Measurements from ENCODE around the gene TMPRSS9.
"Not testable (repeated sequence)": the region's sequence is repeated elsewhere in the genome, so short reads cannot be mapped to it uniquely, and the experiment has no call there.

Gene TMPRSS9

GRCh38 chr19:2395293-2395829 lies 35.3 kb downstream of the TMPRSS9 start:
- not testable (repeated sequence) for DNase-seq

GRCh38 chr19:2397173-2397572 lies 37.1 kb downstream of the TMPRSS9 start:
- DNase-seq, result not testable (repeated sequence)

- no peak for DNase-seq
Measured at GRCh38 chr19:2398735-2399305, 38.8 kb downstream of the TMPRSS9 start.

DNA sequence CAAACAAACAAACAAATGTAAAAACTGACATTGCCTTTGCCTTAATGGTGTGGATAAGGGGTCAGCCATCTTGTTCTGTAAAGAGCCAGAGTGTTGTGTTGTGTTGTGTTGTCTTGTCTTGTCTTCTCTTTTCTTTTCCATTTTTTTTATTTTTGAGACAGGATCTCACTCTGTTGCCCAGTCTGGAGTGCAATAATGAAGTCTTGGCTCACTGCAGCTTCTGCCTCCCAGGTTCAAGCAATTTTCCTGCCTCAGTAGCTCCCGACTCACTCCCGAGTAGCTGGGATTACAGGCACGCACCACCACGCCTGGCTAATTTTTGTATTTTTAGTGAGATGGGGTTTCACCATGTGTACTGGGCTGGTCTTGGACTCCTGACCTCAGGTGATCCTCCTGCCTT lies 39.5 kb downstream of the TMPRSS9 start:
- no peak for DNase-seq

- no peak for DNase-seq
Measured at GRCh38 chr19:2408247-2408646, 48.2 kb downstream of the TMPRSS9 start.

- DNase-seq, result no peak
Measured at GRCh38 chr19:2409352-2409912, 49.4 kb downstream of the TMPRSS9 start.

DNA sequence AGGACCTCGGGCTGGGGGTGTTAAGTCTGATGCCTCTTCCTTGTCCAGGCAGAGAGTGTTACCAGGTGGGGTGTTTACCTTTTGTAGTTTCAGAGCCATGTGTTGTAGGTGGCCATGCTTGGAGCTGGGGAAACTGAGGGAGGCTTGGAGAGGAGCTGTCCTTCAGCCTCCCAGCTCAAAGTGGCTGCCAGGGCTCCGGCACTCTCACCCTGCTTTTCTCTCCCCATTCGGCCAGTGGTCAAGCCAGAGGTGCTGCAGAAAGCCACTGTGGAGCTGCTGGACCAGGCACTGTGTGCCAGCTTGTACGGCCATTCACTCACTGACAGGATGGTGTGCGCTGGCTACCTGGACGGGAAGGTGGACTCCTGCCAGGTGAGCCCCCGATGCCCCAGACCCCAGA lies 50.0 kb downstream of the TMPRSS9 start:
- DNase-seq, result no peak

DNA sequence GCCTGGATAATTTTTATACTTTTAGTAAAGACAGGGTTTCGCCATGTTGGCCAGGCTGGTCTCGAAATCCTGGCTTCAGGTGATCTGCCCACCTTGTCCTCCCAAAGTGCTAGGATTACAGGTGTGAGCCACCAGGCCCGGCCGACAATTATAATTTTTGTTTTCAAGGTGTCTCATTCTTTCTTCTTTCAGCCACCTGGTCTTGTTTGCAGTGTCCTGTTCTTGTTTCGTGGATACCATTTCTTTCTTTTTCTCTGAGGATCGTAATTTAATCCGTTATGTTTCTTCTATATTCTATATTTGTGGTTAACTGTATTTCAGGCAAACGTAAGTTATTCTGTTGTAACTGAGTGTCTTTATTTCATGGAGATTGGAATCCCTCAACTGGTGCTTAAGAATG lies 51.6 kb downstream of the TMPRSS9 start:
- no peak for DNase-seq

GRCh38 chr19:2412449-2412848 lies 52.4 kb downstream of the TMPRSS9 start:
- DNase-seq, result no peak

GRCh38 chr19:2413159-2413558 lies 53.1 kb downstream of the TMPRSS9 start:
- DNase-seq, result no peak

DNA sequence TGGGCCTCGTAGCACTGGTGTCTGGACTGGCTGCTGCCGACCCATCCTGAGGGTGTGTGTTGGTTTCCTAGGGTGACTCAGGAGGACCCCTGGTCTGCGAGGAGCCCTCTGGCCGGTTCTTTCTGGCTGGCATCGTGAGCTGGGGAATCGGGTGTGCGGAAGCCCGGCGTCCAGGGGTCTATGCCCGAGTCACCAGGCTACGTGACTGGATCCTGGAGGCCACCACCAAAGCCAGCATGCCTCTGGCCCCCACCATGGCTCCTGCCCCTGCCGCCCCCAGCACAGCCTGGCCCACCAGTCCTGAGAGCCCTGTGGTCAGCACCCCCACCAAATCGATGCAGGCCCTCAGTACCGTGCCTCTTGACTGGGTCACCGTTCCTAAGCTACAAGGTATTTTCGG lies 53.6 kb downstream of the TMPRSS9 start:
- DNase-seq, result no peak

DNA sequence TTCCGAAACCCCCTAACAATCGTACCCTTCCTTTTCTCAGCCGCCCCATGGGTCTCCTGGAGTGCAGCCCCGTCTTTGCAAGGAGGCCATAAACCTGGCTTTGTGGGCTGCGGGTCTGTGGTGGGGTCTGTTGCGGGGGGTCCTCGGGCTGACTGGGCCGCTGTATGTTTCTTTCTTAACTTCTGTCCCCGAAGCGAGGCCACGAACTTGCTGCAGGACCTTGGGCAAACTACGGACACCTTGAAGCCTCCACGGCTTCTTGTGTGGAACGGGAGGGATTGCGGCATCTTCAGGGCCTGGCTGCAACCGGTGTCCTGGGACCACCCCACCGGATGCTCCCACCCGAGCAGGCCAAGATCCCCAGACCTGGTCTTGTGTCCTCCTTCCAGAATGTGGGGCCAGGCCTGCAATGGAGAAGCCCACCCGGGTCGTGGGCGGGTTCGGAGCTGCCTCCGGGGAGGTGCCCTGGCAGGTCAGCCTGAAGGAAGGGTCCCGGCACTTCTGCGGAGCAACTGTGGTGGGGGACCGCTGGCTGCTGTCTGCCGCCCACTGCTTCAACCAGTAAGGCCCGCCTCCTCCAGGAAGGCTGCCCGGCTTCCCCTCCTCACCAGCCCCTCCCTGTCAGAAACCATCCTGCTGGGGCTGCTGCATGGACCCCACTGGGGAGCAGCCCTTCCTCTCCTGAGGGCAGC lies 55.4 kb downstream of the TMPRSS9 start:
- DNase-seq, result no peak

DNA sequence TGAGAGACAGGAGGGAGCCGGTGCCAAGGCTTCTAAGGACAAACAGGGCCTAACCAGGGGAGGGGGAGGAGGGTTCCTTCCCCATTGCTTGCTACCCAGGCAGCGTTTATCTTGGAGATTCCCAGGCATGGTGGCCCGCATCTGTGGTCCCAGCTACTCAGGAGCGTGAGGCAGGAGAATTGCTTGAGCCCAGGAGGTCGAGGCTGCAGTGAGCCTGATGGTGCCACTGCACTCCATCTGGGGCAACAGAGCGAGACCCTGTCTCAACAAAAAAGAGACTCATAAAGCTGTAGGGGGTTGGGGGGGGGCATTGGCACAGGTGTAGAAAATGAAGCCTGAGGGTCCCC lies 55.9 kb downstream of the TMPRSS9 start:
- DNase-seq, result no peak

DNA sequence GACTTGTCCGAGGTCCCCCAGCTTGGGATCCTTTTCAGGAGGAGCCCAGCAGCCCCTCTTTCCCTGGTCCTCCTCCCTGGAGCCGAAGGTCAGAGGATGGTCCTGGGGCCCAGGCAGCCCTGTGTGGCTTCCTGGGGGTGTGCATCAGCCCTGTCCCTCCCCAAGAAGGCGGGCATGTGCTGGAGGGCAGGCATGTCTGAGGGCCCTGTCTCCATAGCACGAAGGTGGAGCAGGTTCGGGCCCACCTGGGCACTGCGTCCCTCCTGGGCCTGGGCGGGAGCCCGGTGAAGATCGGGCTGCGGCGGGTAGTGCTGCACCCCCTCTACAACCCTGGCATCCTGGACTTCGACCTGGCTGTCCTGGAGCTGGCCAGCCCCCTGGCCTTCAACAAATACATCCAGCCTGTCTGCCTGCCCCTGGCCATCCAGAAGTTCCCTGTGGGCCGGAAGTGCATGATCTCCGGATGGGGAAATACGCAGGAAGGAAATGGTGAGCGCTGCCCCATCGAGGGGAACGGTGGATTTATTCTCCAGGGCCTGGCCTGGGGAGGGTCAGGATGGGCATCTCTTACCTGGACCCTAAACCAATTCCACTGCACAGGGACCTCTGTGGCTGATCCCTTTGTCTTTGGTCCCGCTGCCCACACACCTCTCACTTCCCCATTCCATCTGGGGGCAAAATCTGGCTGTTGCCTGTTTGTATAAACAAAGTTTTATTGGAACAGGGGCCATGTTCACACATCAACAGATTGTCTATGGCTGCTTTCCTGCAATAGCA lies 56.4 kb downstream of the TMPRSS9 start:
- no peak for DNase-seq

DNA sequence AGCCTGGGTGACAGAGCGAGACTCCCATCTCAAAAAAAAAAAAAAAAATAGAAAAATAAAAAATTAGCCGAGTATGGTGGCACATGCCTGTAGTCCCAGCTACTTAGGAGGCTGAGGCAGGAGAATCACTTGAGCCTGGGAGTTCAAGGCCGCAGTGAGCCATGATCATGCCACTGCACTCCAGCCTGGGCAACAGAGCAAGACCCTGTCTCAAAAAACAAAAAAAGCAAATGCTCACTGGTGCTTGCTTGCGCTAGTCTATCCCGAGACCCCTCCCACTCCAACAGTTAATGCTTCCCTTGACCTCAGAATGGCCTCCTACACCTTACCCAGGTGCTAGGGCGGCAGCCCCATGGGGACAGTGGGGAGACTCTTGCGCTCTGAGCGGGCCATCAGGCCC lies 57.4 kb downstream of the TMPRSS9 start:
- DNase-seq, result not testable (repeated sequence)

- DNase-seq, result no peak
Measured at GRCh38 chr19:2417881-2418406, 57.9 kb downstream of the TMPRSS9 start.

GRCh38 chr19:2419754-2420153 lies 59.7 kb downstream of the TMPRSS9 start:
- no peak for DNase-seq

DNA sequence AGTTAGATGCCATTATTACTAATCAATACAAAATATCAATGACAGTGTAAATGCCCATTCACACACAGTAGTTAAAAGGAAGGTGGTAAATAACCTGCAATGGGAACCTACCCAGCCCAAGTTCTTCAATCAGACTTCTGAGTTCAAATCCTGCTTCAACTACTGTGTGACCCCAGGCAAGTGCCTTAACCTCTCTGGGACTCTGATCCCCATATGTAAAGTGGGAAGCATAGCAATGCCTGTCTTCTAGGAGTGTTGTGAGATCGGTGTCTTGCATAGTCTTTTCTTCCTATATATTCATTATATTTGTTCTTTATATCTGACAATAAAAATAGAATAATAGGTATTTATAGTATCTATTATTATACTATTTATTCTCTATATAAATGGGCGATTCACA lies 60.4 kb downstream of the TMPRSS9 start:
- DNase-seq, result no peak

- DNase-seq, result no peak
Measured at GRCh38 chr19:2421581-2422306, 61.7 kb downstream of the TMPRSS9 start.

DNA sequence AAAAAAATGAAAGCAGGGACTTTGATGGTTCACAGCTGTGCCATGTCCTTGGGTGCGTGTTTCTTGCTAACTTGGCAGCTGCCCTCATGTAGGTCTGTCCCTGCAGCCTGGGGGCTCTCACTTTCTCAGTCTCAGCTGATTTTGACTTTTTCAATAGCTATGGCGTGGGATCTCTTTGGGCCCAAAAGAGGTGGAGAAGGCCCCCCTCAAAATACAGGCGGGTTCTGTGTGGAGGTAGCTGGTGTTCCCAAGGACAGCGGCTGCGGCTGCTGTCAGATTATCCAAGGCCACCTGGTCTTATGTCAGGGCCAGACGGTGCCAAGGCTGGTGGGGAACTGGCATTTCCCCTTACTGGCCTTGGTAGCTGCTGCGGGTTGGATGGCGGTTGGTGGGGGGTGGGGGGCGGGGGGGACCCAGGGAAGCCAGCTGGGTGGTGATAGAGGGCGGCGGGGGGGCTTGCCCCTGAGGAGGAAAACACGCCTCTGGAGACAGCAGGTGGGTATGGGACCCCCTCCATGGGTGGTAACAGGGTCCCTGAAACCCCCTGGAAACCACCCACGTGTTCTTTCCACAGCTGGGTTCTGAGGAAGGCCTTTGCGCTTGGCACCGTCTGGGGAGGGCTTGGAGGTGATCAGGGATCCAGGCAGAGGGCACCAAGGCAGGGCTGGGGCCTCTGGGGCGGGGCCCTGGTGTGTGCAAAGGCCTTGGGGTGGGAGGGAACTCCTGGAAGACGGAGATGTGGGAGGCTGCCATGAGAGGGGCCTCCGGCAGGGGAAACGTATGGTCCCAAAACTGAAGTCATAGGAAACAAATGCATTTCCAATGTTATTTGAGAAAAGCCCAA lies 63.2 kb downstream of the TMPRSS9 start:
- no peak for DNase-seq

DNA sequence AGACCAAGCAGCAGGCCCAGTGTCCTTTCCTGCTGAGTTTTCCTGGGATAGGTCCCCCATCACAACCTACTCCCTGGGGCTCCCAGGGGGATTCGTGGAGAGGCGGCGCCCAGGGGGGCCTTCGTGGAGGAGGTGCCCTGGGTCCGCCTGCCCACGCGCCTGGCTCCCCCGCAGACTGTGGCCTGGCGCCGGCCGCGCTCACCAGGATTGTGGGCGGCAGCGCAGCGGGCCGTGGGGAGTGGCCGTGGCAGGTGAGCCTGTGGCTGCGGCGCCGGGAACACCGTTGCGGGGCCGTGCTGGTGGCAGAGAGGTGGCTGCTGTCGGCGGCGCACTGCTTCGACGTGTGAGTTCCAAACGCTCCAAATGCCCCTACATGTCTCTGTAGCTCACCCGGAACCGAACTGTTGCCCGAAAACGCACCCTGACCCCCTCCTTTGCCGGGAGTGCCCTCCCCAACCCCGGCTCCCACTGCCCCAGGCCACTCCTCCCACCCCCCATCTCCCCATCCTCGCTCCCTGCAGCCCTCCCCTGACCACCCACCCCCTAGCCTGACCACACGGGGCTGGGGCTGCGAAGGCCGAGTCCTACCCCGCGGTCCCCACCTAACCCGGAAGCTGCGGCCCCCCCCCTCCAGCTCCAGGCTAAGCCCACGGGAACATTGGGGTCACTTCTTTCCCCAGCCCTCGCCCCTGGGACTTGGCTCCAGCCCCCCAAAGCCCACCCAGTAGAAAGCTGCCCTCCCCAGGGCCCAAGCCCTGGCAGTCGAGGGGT lies 64.0 kb downstream of the TMPRSS9 start:
- DNase-seq, result no peak
